Adrenal gland (tissue), 5 donors: Measurements from ENCODE around the gene RPL13.

ENCODE experiments used
- POLR2A ChIP-seq, 2 donors: fragments of 450-650 bp; IDR thresholded peaks; one replicate each; pipeline ENCODE4 v1.6.1; 2017; ENCODE audit warnings: antibody characterized with exemption in 2 of 2, mild to moderate bottlenecking in 2 of 2, moderate library complexity in 1 of 2
- TF ChIP-seq, protein P1 (sequence below), 6 experiments: fragments of 450-650 bp in 4 of 6; fragments of 200-600 bp in 2 of 6; sonication (generic) in 1 of 6; IDR thresholded peaks; 1 replicate in 5 of 6; 2 replicates in 1 of 6; pipeline versions ENCODE4 v1.5.1 to v1.8.0; 2016 to 2021; ENCODE audit warnings: antibody characterized with exemption in 6 of 6, mild to moderate bottlenecking in 2 of 6, moderate library complexity in 1 of 6
- donor health status: DM: no; HTN: no; CAD: no.

DNA sequence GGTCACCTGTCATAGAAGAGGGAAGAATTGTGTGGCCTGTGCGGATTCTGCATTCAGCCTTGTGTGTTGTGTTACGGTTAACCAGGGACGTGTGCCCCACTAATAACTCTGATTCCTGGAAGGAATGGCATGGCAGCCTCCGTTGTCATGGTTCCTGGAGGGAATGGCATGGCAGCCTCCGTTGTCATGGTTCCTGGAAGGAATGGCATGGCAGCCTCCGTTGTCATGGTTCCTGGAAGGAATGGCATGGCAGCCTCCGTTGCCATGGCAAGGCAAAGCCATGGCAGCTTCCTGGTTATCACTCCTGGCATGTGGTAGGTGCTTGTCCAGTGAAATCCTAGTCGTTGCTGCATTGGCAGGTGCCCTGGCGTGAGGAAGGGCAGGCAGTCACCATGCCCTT, 43.4 kb upstream of the RPL13 start:
- TF ChIP-seq, protein P1, sequence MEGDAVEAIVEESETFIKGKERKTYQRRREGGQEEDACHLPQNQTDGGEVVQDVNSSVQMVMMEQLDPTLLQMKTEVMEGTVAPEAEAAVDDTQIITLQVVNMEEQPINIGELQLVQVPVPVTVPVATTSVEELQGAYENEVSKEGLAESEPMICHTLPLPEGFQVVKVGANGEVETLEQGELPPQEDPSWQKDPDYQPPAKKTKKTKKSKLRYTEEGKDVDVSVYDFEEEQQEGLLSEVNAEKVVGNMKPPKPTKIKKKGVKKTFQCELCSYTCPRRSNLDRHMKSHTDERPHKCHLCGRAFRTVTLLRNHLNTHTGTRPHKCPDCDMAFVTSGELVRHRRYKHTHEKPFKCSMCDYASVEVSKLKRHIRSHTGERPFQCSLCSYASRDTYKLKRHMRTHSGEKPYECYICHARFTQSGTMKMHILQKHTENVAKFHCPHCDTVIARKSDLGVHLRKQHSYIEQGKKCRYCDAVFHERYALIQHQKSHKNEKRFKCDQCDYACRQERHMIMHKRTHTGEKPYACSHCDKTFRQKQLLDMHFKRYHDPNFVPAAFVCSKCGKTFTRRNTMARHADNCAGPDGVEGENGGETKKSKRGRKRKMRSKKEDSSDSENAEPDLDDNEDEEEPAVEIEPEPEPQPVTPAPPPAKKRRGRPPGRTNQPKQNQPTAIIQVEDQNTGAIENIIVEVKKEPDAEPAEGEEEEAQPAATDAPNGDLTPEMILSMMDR (IDR thresholded peaks at IDR 0.05): no peak
- TF ChIP-seq POLR2A (IDR thresholded peaks at IDR 0.05): no peak
